Jurkat, Clone E6-1 (cell line): ENCODE data around the gene ZBTB12.
"Not testable (repeated sequence)": the region's sequence is repeated elsewhere in the genome, so short reads cannot be mapped to it uniquely, and the experiment has no call there.

Source experiments
- DNase-seq: peaks from one replicate; pipeline ENCODE4 v3.0.0-alpha.2; 2011; ENCODE audit warnings: low read depth, low spot score
- H3K4me3 ChIP-seq: 2 replicates; pipeline ENCODE4 v1.5.1; 2011; ENCODE audit warnings: mild to moderate bottlenecking, low read length, control low read depth, moderate library complexity

ZBTB12 gene

DNA sequence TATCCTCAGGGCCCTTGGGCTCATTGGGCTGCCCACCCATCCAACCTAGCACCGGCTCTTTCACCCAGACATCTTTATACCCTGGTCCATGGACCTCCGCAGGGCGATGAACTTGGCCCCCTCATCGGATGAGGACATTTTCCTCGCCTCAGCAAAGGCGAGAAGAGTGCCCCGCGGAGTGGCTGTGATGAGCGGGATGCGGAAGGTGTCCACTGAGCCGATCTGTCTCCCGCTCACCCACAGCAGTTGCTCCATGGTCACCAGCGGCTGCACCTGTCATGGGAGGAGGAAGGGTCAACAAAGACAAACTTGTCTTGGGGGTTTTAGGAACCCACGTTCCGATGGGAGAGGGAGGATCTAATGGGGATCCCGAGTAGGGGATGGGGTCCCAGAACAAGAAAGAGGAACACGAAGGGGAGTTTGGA, 40.0 kb downstream of the ZBTB12 start:
- no peak for DNase-seq
- peak overlapping the region; percentile 69 for H3K4me3 ChIP-seq

DNA sequence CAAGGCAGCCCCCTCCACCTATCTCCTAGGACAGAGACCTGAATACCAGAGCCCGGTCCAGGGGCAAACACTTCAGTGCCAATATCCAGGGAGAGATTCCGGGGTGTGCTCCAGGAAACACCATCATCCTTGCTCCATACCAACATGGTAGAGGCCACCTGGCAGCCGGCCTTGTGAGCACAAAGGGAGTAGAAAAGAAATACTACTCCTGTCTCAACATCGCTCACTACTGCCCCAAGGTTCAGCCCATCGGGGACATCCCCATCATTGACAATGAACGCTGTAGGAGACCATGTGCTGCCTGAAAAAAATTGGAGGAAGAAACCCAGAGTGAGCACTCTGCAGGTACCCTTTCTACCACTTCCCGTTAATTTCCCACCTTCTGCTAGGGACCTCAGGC, 40.7 kb downstream of the ZBTB12 start:
- H3K4me3 ChIP-seq: no peak overlapping the region
- no peak for DNase-seq

DNA sequence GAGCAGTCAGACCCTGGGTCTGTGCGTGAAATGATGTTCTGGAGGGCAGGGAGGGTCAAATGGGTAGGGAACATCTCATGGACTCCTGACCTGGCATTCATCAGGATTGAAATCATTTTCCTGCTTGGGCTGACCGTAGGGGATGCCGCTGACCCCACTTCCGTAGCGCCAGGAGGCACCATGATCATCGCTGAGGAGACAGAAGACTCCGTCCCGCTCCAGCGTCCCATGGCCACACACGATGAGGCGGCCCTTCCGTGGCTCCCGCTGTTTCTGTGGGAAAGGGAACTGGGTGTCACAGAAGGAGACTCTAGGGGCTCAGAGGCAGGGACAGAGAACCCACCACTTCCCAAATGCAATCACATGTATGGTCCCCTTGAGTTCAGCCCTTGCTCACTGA, 41.5 kb downstream of the ZBTB12 start:
- no peak overlapping the region for H3K4me3 ChIP-seq
- DNase-seq: no peak

DNA sequence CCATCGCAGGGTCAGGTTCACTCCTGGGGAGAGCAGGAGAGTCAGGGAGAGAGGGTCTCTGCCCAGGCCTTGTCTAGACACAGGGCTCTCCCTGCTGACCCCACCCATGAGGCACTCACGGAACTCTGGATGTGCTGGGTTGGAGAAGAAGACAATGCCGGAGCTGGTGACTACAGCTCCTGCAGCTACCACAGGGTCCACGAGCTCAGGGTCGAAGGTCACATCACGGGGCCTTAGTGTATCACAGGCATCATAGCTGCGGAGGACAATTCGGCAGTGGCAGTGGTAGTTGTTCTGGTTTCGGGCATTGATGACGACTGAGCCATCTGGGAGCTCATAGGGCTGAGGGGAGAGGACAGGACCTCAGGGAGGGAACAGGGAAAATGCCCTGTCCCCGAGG, 42.0 kb downstream of the ZBTB12 start:
- H3K4me3 ChIP-seq: no peak overlapping the region
- no peak for DNase-seq

DNA sequence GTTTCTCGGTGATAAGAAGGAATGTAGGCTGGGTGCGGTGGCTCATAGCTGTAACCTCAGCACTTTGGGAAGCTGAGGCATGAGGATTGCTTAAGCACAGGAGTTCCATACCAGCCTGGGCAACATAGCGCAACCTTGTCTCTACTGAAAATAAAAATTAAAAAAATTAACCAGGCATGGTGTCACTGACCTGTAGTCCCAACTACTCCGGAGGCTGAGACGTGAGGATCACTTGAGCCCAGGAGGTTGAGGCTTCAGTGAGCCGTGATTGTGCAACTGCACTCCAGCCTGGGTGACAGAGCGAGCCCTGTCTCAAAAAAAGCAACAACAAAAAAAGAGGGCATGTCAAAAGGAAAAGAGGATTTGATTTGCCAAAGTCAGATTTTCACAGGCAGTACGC, 43.2 kb downstream of the ZBTB12 start:
- no peak overlapping the region for H3K4me3 ChIP-seq
- no peak for DNase-seq

DNA sequence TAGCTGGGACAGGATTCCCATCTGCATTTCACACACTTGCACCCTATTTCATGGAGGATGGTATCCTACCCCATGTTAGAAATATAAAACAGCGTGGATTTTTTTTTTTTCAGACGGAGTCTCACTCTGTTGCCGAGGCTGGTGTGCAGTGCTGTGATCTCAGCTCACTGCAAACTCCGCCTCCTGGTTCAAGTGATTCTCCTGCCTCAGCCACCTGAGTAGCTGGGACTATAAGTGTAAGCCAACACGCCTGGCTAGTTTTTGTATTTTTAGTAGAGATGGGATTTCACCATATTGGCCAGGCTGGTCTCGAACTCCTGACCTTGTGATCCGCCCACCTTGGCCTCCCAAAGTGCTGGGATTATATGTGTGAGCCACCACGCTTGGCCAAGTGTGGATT, 44.1 kb downstream of the ZBTB12 start:
- H3K4me3 ChIP-seq, DNase-seq: not testable (repeated sequence)

DNA sequence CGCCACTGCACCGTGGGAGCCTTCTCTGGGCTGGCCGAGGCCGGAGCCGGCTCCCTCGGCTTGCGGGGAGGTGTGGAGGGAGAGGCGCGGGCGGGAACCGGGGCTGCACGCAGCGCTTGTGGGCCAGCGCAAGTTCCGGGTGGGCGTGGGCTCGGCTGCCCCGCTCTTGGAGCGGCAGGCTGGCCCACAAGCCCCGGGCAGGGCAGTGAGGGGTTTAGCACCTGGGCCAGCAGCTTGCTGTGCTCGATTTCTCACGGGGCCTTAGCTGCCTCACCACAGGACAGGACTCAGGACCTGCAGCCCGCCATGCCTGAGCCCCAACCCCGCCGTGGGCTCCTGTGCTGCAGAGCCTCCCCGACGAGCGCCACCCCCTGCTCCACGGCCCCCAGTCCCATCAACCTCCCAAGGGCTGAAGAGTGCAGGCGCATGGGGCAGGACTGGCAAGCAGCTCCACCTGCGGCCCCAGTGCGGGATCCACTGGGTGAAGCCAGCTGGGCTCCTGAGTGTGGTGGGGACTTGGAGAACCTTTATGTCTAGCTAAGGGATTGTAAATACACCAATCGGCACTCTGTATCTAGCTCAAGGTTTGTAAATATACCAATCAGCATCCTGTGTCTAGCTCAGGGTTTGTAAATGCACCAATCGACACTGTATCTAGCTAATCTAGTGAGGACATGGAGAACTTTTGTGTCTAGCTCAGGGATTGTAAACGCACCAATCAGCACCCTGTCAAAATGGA, 49.7 kb downstream of the ZBTB12 start:
- DNase-seq, H3K4me3 ChIP-seq: not testable (repeated sequence)

DNA sequence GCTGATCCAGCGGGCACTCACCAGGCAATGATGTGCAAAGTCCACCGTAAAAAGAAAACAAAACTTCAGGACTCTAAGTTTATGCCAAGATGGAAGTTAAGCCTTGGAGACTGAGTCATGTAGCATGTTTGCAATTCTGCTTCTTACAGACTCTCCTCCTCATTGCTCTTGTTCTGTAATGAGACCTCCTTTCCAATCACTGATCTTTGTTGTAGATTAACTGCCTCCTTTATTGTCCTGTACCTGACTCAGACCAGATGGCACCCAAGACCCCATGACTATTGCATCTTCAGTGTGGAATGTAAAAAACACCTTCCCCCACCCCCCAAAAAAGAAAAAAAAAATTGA, 50.4 kb downstream of the ZBTB12 start:
- H3K4me3 ChIP-seq: no peak overlapping the region
- DNase-seq: no peak

DNA sequence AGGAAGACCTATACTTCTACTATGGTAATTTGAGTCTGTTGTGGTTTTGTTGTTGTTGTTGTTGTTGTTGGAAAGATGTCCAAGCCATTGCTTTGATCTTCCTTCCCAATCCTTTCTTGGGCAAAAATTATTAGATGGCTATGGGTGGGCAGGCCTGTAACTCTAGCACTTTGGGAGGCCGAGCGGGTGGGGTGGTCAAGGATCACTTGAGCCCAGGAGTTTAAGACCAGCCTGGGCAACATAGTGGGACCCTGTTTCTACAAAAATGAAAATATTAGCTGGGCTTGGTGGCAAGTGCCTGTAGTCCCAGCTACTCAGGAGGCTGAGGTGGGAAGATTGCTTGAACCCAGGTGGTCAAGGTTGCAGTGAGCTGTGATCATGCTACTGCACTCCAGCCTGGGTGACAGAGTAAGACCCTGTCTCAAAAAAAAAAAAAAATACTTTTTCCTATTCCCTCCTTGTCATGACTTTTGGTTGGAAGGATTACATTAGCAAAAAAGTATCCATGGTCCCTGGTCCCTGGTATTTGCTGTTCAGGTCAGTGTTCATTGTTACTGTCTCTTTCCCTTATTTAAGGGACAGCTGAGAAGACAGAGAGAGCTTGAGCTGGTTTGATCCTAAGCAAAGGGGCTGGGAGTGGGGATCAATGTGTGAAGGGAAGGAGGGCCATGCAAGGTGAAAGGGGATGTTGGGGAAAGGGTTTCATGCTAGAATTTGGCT, 51.0 kb downstream of the ZBTB12 start:
- DNase-seq: no peak
- no peak overlapping the region for H3K4me3 ChIP-seq
